CD14-positive monocyte (primary cell): ENCODE results near the gene FBXO31. TPM values are rescaled to one million over a fixed set of nuclear protein-coding genes. Genes with fewer than 3 reads are reported as not detected.

Source experiments
- DNase-seq, 3 donors: peaks; one replicate each; pipeline ENCODE4 v3.0.0-alpha.2; 2011 to 2022
- H2AFZ ChIP-seq: 2 replicates; pipeline ENCODE4 v1.6.0; 2012; ENCODE audit warnings: mild to moderate bottlenecking, low read depth, low read length, inconsistent platforms; ENCODE audit not compliant: insufficient read depth, poor library complexity, severe bottlenecking
- H3K27ac ChIP-seq, 2 donors: 1 replicate in 1 of 2; 2 replicates in 1 of 2; pipeline ENCODE4 v1.5.1; 2012 to 2013; ENCODE audit warnings: low read length in 2 of 2, control low read depth in 1 of 2, inconsistent platforms in 1 of 2, low read depth in 1 of 2, mild to moderate bottlenecking in 1 of 2
- H3K27me3 ChIP-seq, 2 donors: one replicate each; pipeline versions ENCODE4 v1.6.0 to v1.6.1; 2011 to 2013; ENCODE audit warnings: low read length in 2 of 2; ENCODE audit not compliant: control insufficient read depth in 2 of 2, insufficient read depth in 2 of 2
- H3K36me3 ChIP-seq, 2 donors: replicated peaks in 1 of 2; 1 replicate in 1 of 2; 2 replicates in 1 of 2; pipeline versions ENCODE4 v1.5.1 to v1.6.1; 2012 to 2013; ENCODE audit warnings: low read length in 2 of 2, control low read depth in 1 of 2, inconsistent platforms in 1 of 2, mild to moderate bottlenecking in 1 of 2; ENCODE audit not compliant: insufficient read depth in 2 of 2, control insufficient read depth in 1 of 2
- H3K4me1 ChIP-seq, 2 donors: 1 replicate in 1 of 2; 2 replicates in 1 of 2; pipeline versions ENCODE4 v1.5.1 to v1.6.1; 2012 to 2013; ENCODE audit warnings: low read length in 2 of 2, control low read depth in 1 of 2, inconsistent platforms in 1 of 2, mild to moderate bottlenecking in 1 of 2, moderate library complexity in 1 of 2; ENCODE audit not compliant: insufficient read depth in 2 of 2, control insufficient read depth in 1 of 2
- H3K4me2 ChIP-seq: replicated peaks from 2 replicates; pipeline ENCODE3; 2012; ENCODE audit warnings: low read length, moderate library complexity, mild to moderate bottlenecking; ENCODE audit not compliant: poor library complexity, severe bottlenecking; ENCODE audit errors: extremely low read depth
- H3K4me3 ChIP-seq, 3 experiments: fragments of 200-600 bp in 1 of 3; sonication (generic) in 1 of 3; replicated peaks in 1 of 3; 1 replicate in 2 of 3; 2 replicates in 1 of 3; pipeline ENCODE4 v1.5.1; 2011 to 2013; ENCODE audit warnings: low read length in 3 of 3, mild to moderate bottlenecking in 3 of 3, control low read depth in 2 of 3, low read depth in 2 of 3, inconsistent platforms in 1 of 3, moderate library complexity in 1 of 3
- H3K79me2 ChIP-seq: 2 replicates; pipeline ENCODE4 v1.6.0; 2012; ENCODE audit warnings: mild to moderate bottlenecking, control low read depth, inconsistent platforms, low read length, moderate library complexity; ENCODE audit not compliant: insufficient read depth
- H3K9ac ChIP-seq: 2 replicates; pipeline ENCODE4 v1.6.0; 2017; ENCODE audit warnings: low read length, mild to moderate bottlenecking; ENCODE audit not compliant: insufficient read depth, poor library complexity, severe bottlenecking
- H3K9me3 ChIP-seq, 2 donors: replicated peaks in 1 of 2; 1 replicate in 1 of 2; 2 replicates in 1 of 2; pipeline versions ENCODE4 v1.5.1 to v1.6.1; 2012 to 2013; ENCODE audit warnings: low read length in 2 of 2, control low read depth in 1 of 2; ENCODE audit not compliant: control insufficient read depth in 1 of 2, insufficient read depth in 1 of 2
- H4K20me1 ChIP-seq: 2 replicates; pipeline ENCODE4 v1.6.0; 2012; ENCODE audit warnings: mild to moderate bottlenecking, low read length, control low read depth, moderate library complexity; ENCODE audit not compliant: insufficient read depth
- H3K27ac Mint-ChIP-seq, 7 donors: one replicate each; pipeline ENCODE4 v1.8.0; 2020; ENCODE audit warnings: mild to moderate bottlenecking in 7 of 7, mixed read lengths in 7 of 7, moderate library complexity in 6 of 7, inconsistent platforms in 2 of 7
- H3K27me3 Mint-ChIP-seq, 3 donors: one replicate each; pipeline ENCODE4 v1.8.0; 2021 to 2022; ENCODE audit warnings: low read depth in 3 of 3, mild to moderate bottlenecking in 3 of 3, mixed read lengths in 3 of 3, moderate library complexity in 3 of 3, inconsistent platforms in 1 of 3
- H3K36me3 Mint-ChIP-seq, 2 donors: one replicate each; pipeline ENCODE4 v1.8.0; 2020; ENCODE audit warnings: mixed read lengths in 2 of 2, inconsistent platforms in 1 of 2, mild to moderate bottlenecking in 1 of 2
- H3K4me1 Mint-ChIP-seq: one replicate; pipeline ENCODE4 v1.8.0; 2020; ENCODE audit warnings: mild to moderate bottlenecking, mixed read lengths
- H3K4me3 Mint-ChIP-seq, 2 donors: one replicate each; pipeline ENCODE4 v1.8.0; 2020; ENCODE audit warnings: mild to moderate bottlenecking in 2 of 2, mixed read lengths in 2 of 2, moderate library complexity in 1 of 2
- H3K9me3 Mint-ChIP-seq, 7 donors: one replicate each; pipeline ENCODE4 v1.8.0; 2020 to 2022; ENCODE audit warnings: mixed read lengths in 7 of 7, mild to moderate bottlenecking in 6 of 7, moderate library complexity in 6 of 7, inconsistent platforms in 2 of 7
- CTCF ChIP-seq: fragments of 200-600 bp; IDR thresholded peaks from one replicate; pipeline ENCODE4 v1.8.0; 2022; ENCODE audit warnings: antibody characterized with exemption, mild to moderate bottlenecking
- WGBS: methylation state at CpG from one replicate; pipeline ENCODE4 v1.1.5; 2013; ENCODE audit warnings: missing lambda C conversion rate; ENCODE audit not compliant: insufficient coverage; 5-methylcytosine and 5-hydroxymethylcytosine counted together
- intact Hi-C, 2 donors: fragments of 100-400 bp; cut with micrococcal nuclease; formaldehyde crosslinking; loops; one replicate each; pipeline versions ENCODE4 v1.15.0 to v1.15.1; 2023
- polyA plus RNA-seq, 3 donors: library from polyadenylated mRNA; depleted of rRNA in 1 of 3; unstranded in 2 of 3; stranded (reverse) in 1 of 3; fragments of 300-500 nt in 2 of 3; fragments of >200 nt in 1 of 3; fragmentation: Illumina TruSeq in 2 of 3; gene quantifications; 1 replicate in 2 of 3; 2 replicates in 1 of 3; pipeline ENCODE4 v1.2.3, GENCODE V29; 2012 to 2021

The FBXO31 gene
- polyA plus RNA-seq, 3 donors, result 2.0 to 5.6 (median 3.3) TPM

DNA sequence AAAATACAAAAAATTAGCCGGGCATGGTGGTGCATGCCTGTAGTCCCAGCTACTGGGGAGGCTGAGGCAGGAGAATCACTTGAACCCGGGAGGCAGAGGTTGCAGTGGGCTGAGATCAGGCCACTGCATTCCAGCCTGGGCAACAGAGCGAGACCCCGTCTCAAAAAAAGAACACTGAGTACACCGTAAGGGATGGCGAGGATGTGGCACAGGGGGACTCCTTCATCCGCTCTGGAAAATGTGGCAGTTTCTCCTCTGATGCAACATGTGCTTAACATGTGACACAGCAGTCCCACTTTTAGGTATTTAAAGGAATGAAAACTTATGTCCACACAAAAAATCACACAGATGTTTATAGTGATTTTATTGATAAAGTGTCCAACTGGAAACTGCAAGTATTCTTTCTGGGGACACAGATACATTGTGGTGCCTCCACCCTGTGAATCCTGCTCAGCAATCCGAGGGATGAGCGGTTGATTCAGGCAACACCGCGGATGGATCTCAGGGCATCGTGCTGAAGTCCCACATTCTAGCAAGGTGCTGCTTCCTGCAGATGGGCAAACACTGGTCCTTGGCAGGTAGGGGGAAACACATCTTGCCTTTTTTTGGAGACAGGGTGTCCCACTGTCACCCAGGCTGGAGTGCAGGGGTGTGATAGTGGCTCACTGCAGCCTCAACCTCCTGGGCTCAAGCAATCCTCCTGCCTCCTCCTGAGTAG, 62.9 kb downstream of the FBXO31 start:
- H3K79me2 ChIP-seq, result peaks cover 11% of the 10 kb centered on the region
- peaks cover 7 to 11% of the 10 kb centered on the region in 2 donors for H3K4me1 ChIP-seq
- no peak overlapping the region for H3K27ac Mint-ChIP-seq
- intact Hi-C loops, result no loop called here
- no peaks in the 10 kb centered on the region for H3K9me3 ChIP-seq
- H3K9me3 Mint-ChIP-seq, result no peaks in the 10 kb centered on the region
- H3K27ac ChIP-seq, result no peak overlapping the region
- WGBS, result 90% methylated on average over 12 of the region's 12 CpGs
- H4K20me1 ChIP-seq, result no peaks in the 10 kb centered on the region
- no peaks in the 10 kb centered on the region for H3K27me3 ChIP-seq
- H3K4me3 Mint-ChIP-seq, result no peak overlapping the region
- no peak overlapping the region for H3K9ac ChIP-seq
- no peaks in the 10 kb centered on the region for H3K36me3 Mint-ChIP-seq
- DNase-seq, result no peak
- no peak overlapping the region for H3K4me3 ChIP-seq
- peaks cover 0 to 2% (median 1%) of the 10 kb centered on the region in 3 donors for H3K27me3 Mint-ChIP-seq
- H2AFZ ChIP-seq, result no peak overlapping the region
- H3K4me2 ChIP-seq, result no peak overlapping the region
- TF ChIP-seq CTCF, result no peak
- peaks cover 11% of the 10 kb centered on the region for H3K4me1 Mint-ChIP-seq
- no peaks in the 10 kb centered on the region for H3K36me3 ChIP-seq

GRCh38 chr16:87319997-87320491, 63.5 kb downstream of the FBXO31 start:
- Histone ChIP-seq H3K36me3 (no peaks in the 10 kb centered on the region), H3K4me2 (no peak overlapping the region), H3K4me3 (no peak overlapping the region), H3K9ac (no peak overlapping the region), H3K27me3 (no peaks in the 10 kb centered on the region), H4K20me1 (no peaks in the 10 kb centered on the region), H3K9me3 (no peaks in the 10 kb centered on the region), H3K27ac (no peak overlapping the region), H3K4me1 (peaks cover 7 to 11% of the 10 kb centered on the region in 2 donors), H3K79me2 (peaks cover 11% of the 10 kb centered on the region), H2AFZ (no peak overlapping the region)
- DNase-seq, result no peak
- no peaks in the 10 kb centered on the region for H3K9me3 Mint-ChIP-seq
- intact Hi-C loops, result loop anchor here (5.0 kb wide), 3 partner anchors 62 to 763 kb away; partner anchors contain the start of genes FBXO31 (in 1 of the 2), MAP1LC3B (in 1 of the 2) and MTHFSD (in 1 of the 2)
- no peak overlapping the region for H3K4me3 Mint-ChIP-seq
- H3K27ac Mint-ChIP-seq, result no peak overlapping the region
- peaks cover 11% of the 10 kb centered on the region for H3K4me1 Mint-ChIP-seq
- WGBS, result 100% methylated on average over 7 of the region's 7 CpGs
- TF ChIP-seq CTCF, result no peak
- H3K27me3 Mint-ChIP-seq, result peaks cover 0 to 2% (median 0%) of the 10 kb centered on the region in 3 donors
- no peaks in the 10 kb centered on the region for H3K36me3 Mint-ChIP-seq
